ENCODE data around the gene ST3GAL3. TPM values are rescaled to one million over a fixed set of nuclear protein-coding genes. Genes with fewer than 3 reads are reported as not detected.

The ST3GAL3 gene
- total RNA-seq, 1 experiment from 2014 or later, result 8.6 TPM

DNA sequence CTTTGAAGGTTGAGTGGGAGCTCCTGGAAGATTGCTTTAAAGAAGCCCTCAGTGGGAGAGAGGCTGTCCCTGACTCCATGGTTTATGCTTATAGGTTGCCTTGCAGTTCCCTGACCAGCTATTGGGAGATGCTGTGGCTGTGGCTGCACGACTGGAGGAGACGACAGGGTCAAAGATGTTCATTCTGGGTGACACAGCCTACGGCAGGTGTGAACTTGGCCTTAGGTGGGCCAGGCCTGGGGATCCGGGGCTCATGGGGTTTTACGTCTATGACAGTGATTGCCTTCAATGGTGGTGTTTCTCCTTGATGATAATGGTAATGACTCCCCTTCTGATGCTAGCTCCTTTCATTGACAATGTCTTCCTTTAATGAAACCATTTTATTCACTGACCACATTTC, 263.2 kb downstream of the ST3GAL3 start (continued):
- TF ChIP-seq STAT6 (CRISPR knock-in tag; conservative IDR thresholded peaks at IDR 0.05; ENCODE audit: low read depth), result no peak

GRCh38 chr1:43970911-43971310, 263.6 kb downstream of the ST3GAL3 start:
- peak overlapping the region; percentile 97 for H3K4me3 Mint-ChIP-seq
- TF ChIP-seq MXD4 (CRISPR knock-in tag; IDR thresholded peaks at IDR 0.05; ENCODE audit: borderline replicate concordance) (no peak), CREB1 (CRISPR knock-in tag; IDR thresholded peaks at IDR 0.05) (no peak), NR3C1 (CRISPR knock-in tag; conservative IDR thresholded peaks at IDR 0.05; ENCODE audit: low read depth) (no peak), ZNF232 (CRISPR knock-in tag; IDR thresholded peaks at IDR 0.05) (no peak)
- H3K27me3 Mint-ChIP-seq (ENCODE audit: low read depth), result no peaks in the 10 kb centered on the region
- POLR2A ChIA-PET, result interaction anchor here (0.8 kb wide), 1 partner anchor 98 kb away, joined by 5 read pairs; no protein-coding TSS in a partner anchor
- DNase-seq (ENCODE audit: low spot score) (no peak), ATAC-seq (no peak)
- CTCF ChIA-PET, result interaction anchor here (1.1 to 2.8 kb wide), 4 partner anchors 21 to 208 kb away, joined by 3 to 27 read pairs (median 5); no protein-coding TSS in a partner anchor
- H3K36me3 Mint-ChIP-seq, result peaks cover 13% of the 10 kb centered on the region; the same call in 1 of the 2 replicates
- H3K4me1 Mint-ChIP-seq, result peaks cover 24% of the 10 kb centered on the region
- no peaks in the 10 kb centered on the region for H3K9me3 Mint-ChIP-seq
- H3K27ac Mint-ChIP-seq, result no peak overlapping the region

DNA sequence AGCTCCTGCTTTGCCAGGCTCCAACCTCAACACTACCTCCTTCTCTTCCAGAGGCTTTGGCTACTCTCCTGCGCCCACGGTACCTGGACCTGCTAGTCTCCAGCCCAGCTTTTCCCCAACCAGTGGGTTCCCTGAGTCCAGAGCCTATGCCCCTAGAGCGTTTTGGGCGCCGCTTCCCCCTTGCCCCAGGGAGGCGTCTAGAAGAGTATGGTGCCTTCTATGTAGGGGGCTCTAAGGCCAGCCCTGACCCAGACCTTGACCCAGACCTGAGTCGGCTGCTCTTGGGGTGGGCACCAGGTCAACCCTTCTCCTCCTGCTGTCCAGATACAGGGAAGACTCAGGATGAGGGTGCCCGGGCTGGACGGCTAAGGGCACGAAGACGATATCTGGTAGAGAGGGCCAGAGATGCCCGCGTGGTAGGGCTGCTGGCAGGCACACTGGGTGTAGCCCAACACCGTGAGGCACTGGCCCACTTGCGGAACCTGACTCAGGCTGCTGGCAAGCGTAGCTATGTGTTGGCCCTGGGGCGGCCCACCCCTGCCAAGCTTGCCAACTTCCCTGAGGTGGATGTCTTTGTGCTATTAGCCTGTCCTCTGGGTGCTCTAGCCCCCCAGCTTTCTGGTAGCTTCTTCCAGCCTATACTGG, 264.1 kb downstream of the ST3GAL3 start:
- no peak for ATAC-seq
- DNase-seq (ENCODE audit: low spot score), result no peak
- ChIA-PET POLR2A (no interaction called here), CTCF (interaction anchor here (1.1 to 2.8 kb wide), 4 partner anchors 24 to 208 kb away, joined by 3 to 27 read pairs (median 3); no protein-coding TSS in a partner anchor)
- Mint-ChIP-seq H3K4me1 (peaks cover 28% of the 10 kb centered on the region), H3K4me3 (peak overlapping the region; percentile 97), H3K36me3 (peaks cover 16% of the 10 kb centered on the region; the same call in 1 of the 2 replicates), H3K9me3 (no peaks in the 10 kb centered on the region), H3K27me3 (ENCODE audit: low read depth) (no peaks in the 10 kb centered on the region), H3K27ac (no peak overlapping the region)
- TF ChIP-seq, protein P1, sequence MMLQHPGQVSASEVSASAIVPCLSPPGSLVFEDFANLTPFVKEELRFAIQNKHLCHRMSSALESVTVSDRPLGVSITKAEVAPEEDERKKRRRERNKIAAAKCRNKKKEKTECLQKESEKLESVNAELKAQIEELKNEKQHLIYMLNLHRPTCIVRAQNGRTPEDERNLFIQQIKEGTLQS (CRISPR knock-in tag; conservative IDR thresholded peaks at IDR 0.05), result no peak
- TF ChIP-seq USF2 (CRISPR knock-in tag; IDR thresholded peaks at IDR 0.05), result no peak
- TF ChIP-seq, protein P2, sequence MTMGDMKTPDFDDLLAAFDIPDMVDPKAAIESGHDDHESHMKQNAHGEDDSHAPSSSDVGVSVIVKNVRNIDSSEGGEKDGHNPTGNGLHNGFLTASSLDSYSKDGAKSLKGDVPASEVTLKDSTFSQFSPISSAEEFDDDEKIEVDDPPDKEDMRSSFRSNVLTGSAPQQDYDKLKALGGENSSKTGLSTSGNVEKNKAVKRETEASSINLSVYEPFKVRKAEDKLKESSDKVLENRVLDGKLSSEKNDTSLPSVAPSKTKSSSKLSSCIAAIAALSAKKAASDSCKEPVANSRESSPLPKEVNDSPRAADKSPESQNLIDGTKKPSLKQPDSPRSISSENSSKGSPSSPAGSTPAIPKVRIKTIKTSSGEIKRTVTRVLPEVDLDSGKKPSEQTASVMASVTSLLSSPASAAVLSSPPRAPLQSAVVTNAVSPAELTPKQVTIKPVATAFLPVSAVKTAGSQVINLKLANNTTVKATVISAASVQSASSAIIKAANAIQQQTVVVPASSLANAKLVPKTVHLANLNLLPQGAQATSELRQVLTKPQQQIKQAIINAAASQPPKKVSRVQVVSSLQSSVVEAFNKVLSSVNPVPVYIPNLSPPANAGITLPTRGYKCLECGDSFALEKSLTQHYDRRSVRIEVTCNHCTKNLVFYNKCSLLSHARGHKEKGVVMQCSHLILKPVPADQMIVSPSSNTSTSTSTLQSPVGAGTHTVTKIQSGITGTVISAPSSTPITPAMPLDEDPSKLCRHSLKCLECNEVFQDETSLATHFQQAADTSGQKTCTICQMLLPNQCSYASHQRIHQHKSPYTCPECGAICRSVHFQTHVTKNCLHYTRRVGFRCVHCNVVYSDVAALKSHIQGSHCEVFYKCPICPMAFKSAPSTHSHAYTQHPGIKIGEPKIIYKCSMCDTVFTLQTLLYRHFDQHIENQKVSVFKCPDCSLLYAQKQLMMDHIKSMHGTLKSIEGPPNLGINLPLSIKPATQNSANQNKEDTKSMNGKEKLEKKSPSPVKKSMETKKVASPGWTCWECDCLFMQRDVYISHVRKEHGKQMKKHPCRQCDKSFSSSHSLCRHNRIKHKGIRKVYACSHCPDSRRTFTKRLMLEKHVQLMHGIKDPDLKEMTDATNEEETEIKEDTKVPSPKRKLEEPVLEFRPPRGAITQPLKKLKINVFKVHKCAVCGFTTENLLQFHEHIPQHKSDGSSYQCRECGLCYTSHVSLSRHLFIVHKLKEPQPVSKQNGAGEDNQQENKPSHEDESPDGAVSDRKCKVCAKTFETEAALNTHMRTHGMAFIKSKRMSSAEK (CRISPR knock-in tag; IDR thresholded peaks at IDR 0.05; ENCODE audit: borderline replicate concordance), result no peak
- TF ChIP-seq EMX1 (CRISPR knock-in tag; IDR thresholded peaks at IDR 0.05), result no peak
- no peak for TF ChIP-seq ZNF121 (CRISPR knock-in tag; IDR thresholded peaks at IDR 0.05)
- no peak for TF ChIP-seq FOXP1 (CRISPR knock-in tag; IDR thresholded peaks at IDR 0.05; ENCODE audit: borderline replicate concordance)
- no peak for TF ChIP-seq PRRX2 (CRISPR knock-in tag; IDR thresholded peaks at IDR 0.05)
- TF ChIP-seq JAZF1 (CRISPR knock-in tag; IDR thresholded peaks at IDR 0.05), result no peak
- no peak for TF ChIP-seq ZNF671 (CRISPR knock-in tag; IDR thresholded peaks at IDR 0.05)
- no peak for TF ChIP-seq ELF4 (CRISPR knock-in tag; IDR thresholded peaks at IDR 0.05; ENCODE audit: low read depth)

Measured in WTC11 (cell line).